Activated T-cell treated with anti-CD3 and anti-CD28 coated beads, Interleukin-2, amount 50 U/mL, for 4 hours (primary cell): ENCODE data around the gene LMOD1. TPM values are rescaled to one million over a fixed set of nuclear protein-coding genes. Genes with fewer than 3 reads are reported as not detected.

Experiments
- ATAC-seq, 2 donors: fragments of 200-7000 bp; cut with Tn5 transposase; one replicate each; pipeline ENCODE4 v1.10.0; 2021
- DNase-seq: peaks from one replicate; pipeline ENCODE4 v3.0.0-alpha.2; 2020
- H3K27me3 Mint-ChIP-seq: one replicate; pipeline ENCODE4 v1.8.0; 2021; ENCODE audit warnings: low read depth, mixed read lengths
- H3K36me3 Mint-ChIP-seq: one replicate; pipeline ENCODE4 v1.8.0; 2022; ENCODE audit warnings: mixed read lengths; ENCODE audit not compliant: insufficient read depth
- H3K4me1 Mint-ChIP-seq: one replicate; pipeline ENCODE4 v1.8.0; 2021; ENCODE audit warnings: low read depth, mixed read lengths
- H3K4me3 Mint-ChIP-seq: one replicate; pipeline ENCODE4 v1.8.0; 2021; ENCODE audit warnings: mild to moderate bottlenecking, moderate library complexity, mixed read lengths
- H3K9me3 Mint-ChIP-seq: one replicate; pipeline ENCODE4 v1.8.0; 2021; ENCODE audit warnings: mixed read lengths
- total RNA-seq, 3 donors: library from RNA; stranded (reverse); gene quantifications; one replicate each; pipeline ENCODE4 v1.2.1, GENCODE V29; 2021

The LMOD1 gene
- total RNA-seq, 3 donors from 2014 or later = 0.08 to 0.14 TPM; not detected in 1

DNA sequence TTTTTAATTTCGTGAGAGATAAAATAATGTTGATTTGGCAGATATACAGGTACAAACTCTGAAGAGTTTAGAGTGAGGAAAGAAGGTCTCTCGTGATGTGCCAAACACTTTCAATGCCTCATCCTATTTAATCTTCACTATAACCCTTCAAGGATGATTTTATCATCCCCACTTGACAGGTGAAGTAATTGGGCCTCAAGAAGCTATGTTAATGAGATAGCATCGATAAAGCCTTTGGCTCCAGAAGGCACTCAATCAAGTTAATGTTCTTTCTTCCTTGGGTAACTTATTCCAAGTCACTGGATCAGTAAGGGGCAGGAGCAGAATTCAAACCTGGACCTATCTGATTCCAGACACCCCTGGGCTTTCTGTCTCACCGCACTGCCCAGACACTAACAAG is 7.2 kb downstream of the LMOD1 start:
- DNase-seq (no peak), ATAC-seq (no peak)
- no peaks in the 10 kb centered on the region for H3K4me1 Mint-ChIP-seq
- no peak overlapping the region for H3K4me3 Mint-ChIP-seq
- H3K36me3 Mint-ChIP-seq = no peaks in the 10 kb centered on the region
- H3K9me3 Mint-ChIP-seq = no peaks in the 10 kb centered on the region
- peaks cover 19% of the 10 kb centered on the region for H3K27me3 Mint-ChIP-seq

DNA sequence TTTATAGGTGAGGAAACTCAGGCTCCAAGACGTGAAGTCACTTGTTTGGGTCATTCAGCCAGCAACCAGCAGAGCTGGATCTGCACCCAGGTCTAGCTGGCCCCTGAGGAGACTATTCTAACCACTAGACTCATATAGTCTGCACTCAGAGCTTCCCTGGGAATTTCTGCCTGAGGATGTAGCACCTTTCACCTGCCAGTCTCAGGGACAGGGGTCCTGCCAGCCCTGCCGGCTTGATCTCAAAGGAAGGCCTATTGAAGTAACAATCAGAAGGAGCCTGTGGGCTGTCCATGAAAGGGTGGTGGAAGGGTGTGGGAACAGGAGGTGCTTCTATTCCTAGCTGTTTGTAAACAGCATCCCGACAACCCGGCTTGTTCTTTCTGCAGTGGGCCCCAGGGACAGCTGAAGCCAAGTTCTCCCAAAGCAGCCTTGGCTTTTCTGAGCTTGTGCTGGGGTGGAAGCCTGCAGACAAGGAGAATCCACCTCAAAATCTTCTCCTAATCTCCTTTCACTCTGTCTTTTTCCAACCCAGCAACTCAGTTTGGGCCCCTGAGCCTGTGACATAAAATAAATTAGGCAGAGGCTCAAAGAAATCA is 7.8 kb downstream of the LMOD1 start:
- H3K27me3 Mint-ChIP-seq = peaks cover 15% of the 10 kb centered on the region
- H3K4me3 Mint-ChIP-seq = no peak overlapping the region
- no peaks in the 10 kb centered on the region for H3K9me3 Mint-ChIP-seq
- DNase-seq (no peak), ATAC-seq (no peak)
- no peaks in the 10 kb centered on the region for H3K4me1 Mint-ChIP-seq
- no peaks in the 10 kb centered on the region for H3K36me3 Mint-ChIP-seq

DNA sequence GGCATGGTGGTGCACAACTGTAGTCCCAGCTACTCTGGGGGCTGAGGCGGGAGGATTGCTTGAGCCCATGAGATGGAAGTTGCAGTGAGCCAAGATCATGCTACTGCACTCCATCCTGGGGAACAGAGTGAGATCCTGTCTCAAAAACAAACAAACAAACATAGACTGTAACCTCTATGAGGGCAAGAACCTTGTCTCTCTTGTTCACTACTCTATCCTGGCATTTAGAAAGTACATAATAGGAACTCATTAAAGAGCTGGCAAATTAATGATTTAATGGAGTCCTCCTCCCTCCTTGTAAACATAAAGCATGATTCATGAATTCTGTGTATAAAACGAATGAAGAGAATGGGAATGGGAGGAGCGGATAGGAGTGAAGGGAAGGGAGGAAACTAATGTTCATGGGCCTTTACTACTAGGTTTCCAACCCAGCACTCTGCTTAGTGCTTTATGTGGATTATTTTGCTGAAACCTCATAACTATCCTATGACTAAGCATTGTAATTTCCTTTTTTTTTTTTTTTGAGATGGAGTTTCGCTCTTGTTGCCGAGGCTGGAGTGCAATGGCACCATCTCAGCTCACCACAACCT is 8.6 kb downstream of the LMOD1 start:
- ATAC-seq = no peak
- Mint-ChIP-seq H3K4me3 (no peak overlapping the region), H3K4me1 (no peaks in the 10 kb centered on the region), H3K9me3 (no peaks in the 10 kb centered on the region), H3K36me3 (no peaks in the 10 kb centered on the region), H3K27me3 (peaks cover 11% of the 10 kb centered on the region)
- DNase-seq = no peak

DNA sequence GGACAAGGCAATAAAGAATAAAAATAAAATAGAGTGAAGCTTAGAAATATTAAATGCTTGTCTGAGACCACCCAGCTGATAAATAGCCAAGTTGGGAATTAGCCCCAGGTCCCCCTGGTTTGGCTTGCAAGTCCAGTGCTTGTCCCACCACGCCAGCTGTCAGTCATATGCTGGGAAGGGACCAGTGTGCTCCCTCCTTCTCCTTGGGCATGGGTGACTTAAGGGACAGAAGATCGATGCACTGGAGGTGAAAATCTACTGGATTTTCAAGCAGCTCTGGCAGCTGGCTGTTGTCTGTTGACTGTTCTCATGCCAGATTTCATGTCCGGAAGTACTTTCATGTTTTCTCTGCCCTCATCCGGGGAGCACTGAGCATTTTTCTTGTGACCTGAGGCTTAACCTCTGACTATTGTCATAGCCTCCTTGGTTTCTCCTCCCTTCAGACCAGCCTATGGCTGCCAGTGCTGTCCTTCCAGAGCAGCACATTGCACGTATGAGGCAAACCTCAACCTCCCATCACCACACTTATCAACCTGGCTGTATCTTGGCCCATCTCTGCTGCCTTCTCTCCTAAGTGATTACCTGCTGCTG is 12.4 kb downstream of the LMOD1 start:
- Mint-ChIP-seq H3K4me3 (no peak overlapping the region), H3K4me1 (no peaks in the 10 kb centered on the region), H3K9me3 (no peaks in the 10 kb centered on the region)

DNA sequence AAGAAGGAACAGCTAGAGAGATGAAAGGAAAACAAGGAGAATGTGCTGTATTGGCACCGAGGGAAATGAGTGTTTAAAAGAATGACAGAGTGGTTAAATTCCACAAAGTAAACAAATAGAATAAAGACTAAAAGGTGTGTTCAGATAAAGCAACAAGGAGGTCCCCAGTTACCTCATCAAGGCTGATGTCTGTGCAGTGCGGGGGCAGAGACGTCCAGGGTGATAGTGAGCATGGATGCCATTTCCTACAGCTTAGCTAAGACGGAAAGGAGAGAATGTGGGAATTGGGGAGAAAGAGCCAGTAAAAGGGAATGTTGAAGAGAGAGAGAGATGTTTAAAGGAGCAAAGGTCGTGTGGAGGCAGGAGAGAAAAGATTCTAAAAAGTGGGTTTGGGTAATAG is 15.5 kb downstream of the LMOD1 start:
- DNase-seq = no peak
- peaks cover 12% of the 10 kb centered on the region for H3K27me3 Mint-ChIP-seq
- H3K4me3 Mint-ChIP-seq = no peak overlapping the region
- H3K36me3 Mint-ChIP-seq = no peaks in the 10 kb centered on the region
- H3K9me3 Mint-ChIP-seq = no peaks in the 10 kb centered on the region
- no peaks in the 10 kb centered on the region for H3K4me1 Mint-ChIP-seq
- ATAC-seq = no peak

More for the DNA sequence above, 12.4 kb downstream of the LMOD1 start:
- ATAC-seq (no peak), DNase-seq (no peak)
- Mint-ChIP-seq H3K36me3 (no peaks in the 10 kb centered on the region), H3K27me3 (peaks cover 13% of the 10 kb centered on the region)

DNA sequence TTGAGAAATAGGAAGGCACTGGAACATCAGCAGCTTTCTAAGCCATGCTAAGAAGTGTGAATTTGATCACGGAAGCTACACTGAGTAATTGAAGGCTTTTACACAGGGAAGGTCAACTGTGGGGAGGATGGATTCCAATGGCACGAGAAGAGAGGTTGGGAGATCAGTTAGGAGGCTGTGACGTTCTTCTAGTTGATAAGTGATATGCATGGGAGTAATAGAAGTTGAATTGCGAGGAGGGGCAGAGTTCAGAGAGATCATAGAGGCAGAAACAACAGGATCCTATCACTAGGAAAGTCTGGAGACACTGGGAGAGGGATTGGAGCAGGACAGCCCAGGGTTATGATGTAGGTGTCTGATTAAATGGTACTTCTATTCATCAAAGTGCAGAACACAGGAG is 16.2 kb downstream of the LMOD1 start:
- DNase-seq = no peak
- Mint-ChIP-seq H3K36me3 (no peaks in the 10 kb centered on the region), H3K9me3 (no peaks in the 10 kb centered on the region), H3K4me3 (no peak overlapping the region), H3K27me3 (peaks cover 12% of the 10 kb centered on the region), H3K4me1 (no peaks in the 10 kb centered on the region)
- ATAC-seq = no peak

DNA sequence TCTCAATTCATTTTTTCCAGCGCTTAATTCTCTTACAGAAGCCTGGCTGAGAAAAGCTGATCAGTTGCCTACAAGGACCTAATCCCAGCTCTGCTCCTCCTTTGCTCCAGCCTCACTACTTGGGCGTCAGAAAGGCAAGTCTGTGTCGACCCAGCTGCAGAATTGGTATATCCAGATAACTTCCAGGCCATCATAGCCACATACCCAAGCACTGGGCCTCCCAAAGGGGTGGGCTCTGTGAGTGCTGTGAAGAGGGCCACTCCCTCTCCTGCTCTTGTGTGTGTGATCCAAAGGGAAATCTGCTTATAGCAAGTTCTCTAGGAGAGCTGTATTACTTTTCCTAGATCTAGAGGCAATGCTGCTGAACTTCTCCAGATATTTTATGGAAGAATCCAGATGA is 18.1 kb downstream of the LMOD1 start:
- no peaks in the 10 kb centered on the region for H3K4me1 Mint-ChIP-seq
- DNase-seq (no peak), ATAC-seq (no peak)
- H3K27me3 Mint-ChIP-seq = peaks cover 10% of the 10 kb centered on the region
- H3K9me3 Mint-ChIP-seq = no peaks in the 10 kb centered on the region
- H3K4me3 Mint-ChIP-seq = no peak overlapping the region
- H3K36me3 Mint-ChIP-seq = no peaks in the 10 kb centered on the region

DNA sequence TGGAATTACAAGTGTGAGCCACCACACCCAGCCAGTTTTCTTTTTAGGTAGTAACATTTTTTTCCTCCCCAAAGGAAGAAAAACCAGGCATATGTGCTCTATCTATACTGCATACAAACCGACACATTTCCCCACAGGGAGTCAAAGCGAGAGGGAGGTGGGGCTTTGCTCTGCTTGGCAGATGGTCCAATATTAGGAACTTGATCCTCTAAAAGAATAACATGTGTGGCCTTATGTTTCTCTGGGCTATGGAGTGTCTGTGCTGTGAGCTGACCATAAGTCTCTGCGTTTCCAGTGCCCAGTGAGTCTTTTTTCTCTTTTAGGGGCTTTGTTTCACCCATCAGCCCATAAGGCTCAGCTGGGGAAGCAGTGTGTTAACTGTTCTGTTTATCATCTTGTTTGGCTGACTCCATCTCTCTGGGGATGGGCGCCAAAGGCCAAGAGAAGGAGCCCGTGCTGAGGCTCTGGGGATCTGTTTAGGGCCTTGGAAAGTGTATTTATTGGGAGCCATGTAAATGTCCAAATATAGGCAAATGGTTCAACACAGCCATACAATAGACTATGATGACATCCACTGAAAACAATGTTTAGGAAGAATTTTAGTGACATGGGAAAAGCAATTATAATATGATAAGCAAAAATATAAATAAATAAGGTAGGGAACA is 20.2 kb downstream of the LMOD1 start:
- no peak overlapping the region for H3K4me3 Mint-ChIP-seq
- H3K9me3 Mint-ChIP-seq = no peaks in the 10 kb centered on the region
- H3K27me3 Mint-ChIP-seq = peaks cover 15% of the 10 kb centered on the region
- ATAC-seq (no peak), DNase-seq (no peak)
- no peaks in the 10 kb centered on the region for H3K36me3 Mint-ChIP-seq
- no peaks in the 10 kb centered on the region for H3K4me1 Mint-ChIP-seq

DNA sequence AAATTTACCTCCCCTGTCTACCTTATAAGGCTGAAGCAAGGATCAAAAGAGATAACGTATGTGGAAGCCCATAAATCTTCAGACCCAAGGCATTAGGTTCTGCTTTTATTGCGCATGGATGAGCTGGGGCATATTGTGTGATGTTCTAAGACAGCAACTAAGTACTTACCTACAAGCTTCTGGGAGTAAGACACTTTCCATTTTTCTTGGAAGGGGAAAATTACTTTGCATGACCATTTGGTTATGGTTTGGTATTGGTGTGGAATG is 21.1 kb downstream of the LMOD1 start:
- Mint-ChIP-seq H3K36me3 (no peaks in the 10 kb centered on the region), H3K4me3 (no peak overlapping the region), H3K27me3 (peaks cover 19% of the 10 kb centered on the region), H3K4me1 (no peaks in the 10 kb centered on the region), H3K9me3 (no peaks in the 10 kb centered on the region)
- no peak for DNase-seq
- ATAC-seq = no peak

DNA sequence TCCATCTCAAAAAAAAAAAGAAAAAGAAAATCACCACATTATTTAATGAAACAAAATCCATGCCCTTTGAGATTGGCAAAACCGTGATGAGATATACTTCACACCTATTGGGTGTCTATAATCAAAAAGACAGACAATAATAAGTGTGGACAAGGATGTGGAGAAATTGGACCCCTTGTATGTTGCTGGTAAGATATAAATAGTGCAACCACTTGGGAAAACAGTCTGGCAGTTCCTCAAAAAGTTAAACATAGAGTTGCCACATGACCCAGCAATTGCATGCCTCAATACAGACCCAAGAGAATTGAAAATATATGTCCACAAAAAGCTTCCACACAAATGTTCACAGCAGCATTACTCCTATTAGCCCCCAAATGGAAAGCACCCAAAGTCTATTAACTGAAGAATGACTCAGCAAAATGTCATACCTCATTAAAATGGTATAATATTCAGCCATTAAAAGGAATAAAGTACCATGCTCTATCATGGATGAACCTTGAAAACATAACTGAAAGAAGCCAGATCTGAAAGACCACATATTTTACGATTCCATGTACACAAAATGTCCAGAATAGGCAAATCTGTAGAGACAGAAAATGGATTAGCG is 24.3 kb downstream of the LMOD1 start:
- DNase-seq (no peak), ATAC-seq (no peak)
- Mint-ChIP-seq H3K9me3 (no peaks in the 10 kb centered on the region), H3K27me3 (peaks cover 11% of the 10 kb centered on the region), H3K4me1 (no peaks in the 10 kb centered on the region), H3K36me3 (no peaks in the 10 kb centered on the region), H3K4me3 (no peak overlapping the region)

DNA sequence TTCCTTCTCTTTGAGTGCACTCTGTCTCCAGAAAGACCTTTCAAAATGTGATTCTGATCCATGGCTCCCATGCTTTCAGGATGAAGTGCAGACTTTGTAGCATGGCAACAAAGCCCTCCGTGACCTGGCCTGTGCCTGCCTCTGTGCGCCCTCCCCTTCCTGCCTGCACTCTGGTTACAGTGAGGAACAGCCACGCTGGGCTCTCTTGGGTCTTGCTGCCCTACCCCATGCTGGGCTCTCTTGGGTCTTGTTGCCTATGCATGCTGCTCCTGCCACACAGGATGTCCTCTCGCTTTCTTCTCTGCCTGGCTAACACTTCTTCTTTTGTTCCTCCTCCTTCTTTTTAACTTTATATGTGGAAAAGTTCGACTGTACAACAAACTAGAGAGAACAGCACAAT is 28.0 kb downstream of the LMOD1 start:
- H3K9me3 Mint-ChIP-seq = no peaks in the 10 kb centered on the region
- ATAC-seq = no peak
- peaks cover 15% of the 10 kb centered on the region for H3K27me3 Mint-ChIP-seq
- DNase-seq = no peak
- no peak overlapping the region for H3K4me3 Mint-ChIP-seq
- no peaks in the 10 kb centered on the region for H3K36me3 Mint-ChIP-seq
- no peaks in the 10 kb centered on the region for H3K4me1 Mint-ChIP-seq

DNA sequence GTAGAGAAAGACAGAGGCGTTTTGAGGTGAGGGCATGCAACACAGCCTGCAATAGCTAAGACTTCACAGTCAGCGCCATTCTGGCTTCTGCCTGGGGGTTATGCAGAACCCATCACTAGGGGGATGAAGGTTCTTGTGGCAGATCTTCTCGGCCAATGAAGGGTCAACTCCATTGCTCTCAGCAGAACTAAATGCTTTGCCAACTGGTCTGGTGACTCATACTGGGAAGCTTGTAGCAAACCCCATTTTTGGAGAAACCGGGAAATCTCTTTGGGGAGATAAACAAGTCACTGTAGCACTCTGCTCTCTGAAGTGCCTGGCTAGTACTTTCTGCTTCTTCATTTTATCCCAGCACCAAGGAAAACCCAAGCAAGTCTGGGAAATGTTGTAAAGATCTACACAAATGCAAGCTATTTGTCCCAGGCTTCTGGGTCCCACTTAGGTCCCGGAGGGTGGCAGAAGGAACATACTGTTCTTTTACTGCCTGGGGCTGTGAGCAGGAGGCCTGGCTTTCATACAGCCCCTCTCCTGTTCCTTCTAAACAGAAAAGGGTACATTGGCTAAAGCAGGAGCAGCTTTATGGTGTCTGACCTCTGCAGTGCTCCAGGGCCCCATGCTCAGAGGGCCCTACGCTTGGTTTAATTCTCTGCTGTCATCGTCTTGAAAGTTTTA is 28.9 kb downstream of the LMOD1 start:
- Mint-ChIP-seq H3K27me3 (peaks cover 15% of the 10 kb centered on the region), H3K36me3 (no peaks in the 10 kb centered on the region), H3K4me3 (no peak overlapping the region), H3K9me3 (no peaks in the 10 kb centered on the region), H3K4me1 (no peaks in the 10 kb centered on the region)
- DNase-seq = no peak
- no peak for ATAC-seq

DNA sequence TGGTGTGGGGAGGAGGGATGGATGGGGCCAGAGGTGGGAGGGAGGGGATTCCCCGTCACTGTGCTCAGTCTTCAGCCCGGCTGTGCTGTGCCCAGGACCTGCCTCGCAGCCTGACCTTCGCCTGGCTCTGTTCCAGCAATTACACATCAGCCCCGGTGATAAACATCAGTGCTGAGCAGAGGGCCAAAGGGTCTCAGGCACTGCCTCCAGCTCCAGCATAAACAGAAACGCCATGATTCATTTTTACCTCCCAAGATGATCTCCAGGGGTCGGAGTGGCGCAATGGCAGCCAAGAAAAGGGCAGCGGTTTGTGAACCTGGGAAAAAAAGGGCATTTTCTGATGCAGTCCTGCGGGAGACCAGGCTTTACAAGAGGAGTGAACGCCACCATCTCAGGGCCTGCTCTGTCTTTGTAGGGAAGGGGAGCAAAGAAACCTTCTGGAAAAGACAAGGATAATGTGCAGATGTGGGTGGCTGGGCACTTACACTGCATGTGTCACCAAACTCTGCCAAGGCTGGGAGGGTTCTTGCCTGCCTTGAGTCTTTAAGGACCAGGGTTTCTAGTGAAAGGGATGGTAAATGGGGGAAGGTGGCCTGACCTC is 29.6 kb downstream of the LMOD1 start:
- H3K27me3 Mint-ChIP-seq = peaks cover 11% of the 10 kb centered on the region
- no peaks in the 10 kb centered on the region for H3K36me3 Mint-ChIP-seq
- no peaks in the 10 kb centered on the region for H3K4me1 Mint-ChIP-seq
- ATAC-seq = no peak
- no peaks in the 10 kb centered on the region for H3K9me3 Mint-ChIP-seq
- H3K4me3 Mint-ChIP-seq = no peak overlapping the region
- no peak for DNase-seq
